HG02678 (cell line): ENCODE data around the gene GPC5.
"Not testable (repeated sequence)": the region's sequence is repeated elsewhere in the genome, so short reads cannot be mapped to it uniquely, and the experiment has no call there.

Source experiments
- ATAC-seq: cut with Tn5 transposase; IDR thresholded peaks from one replicate; pipeline ENCODE4 v1.9.1; 2021; ENCODE audit warnings: mild to moderate bottlenecking, moderate library complexity; ENCODE audit not compliant: unreplicated experiment

Gene GPC5

GRCh38 chr13:92224825-92225224 is 826.4 kb downstream of the GPC5 start:
- no peak for ATAC-seq

- no peak for ATAC-seq
Measured at GRCh38 chr13:92225861-92226260, 827.4 kb downstream of the GPC5 start.

DNA sequence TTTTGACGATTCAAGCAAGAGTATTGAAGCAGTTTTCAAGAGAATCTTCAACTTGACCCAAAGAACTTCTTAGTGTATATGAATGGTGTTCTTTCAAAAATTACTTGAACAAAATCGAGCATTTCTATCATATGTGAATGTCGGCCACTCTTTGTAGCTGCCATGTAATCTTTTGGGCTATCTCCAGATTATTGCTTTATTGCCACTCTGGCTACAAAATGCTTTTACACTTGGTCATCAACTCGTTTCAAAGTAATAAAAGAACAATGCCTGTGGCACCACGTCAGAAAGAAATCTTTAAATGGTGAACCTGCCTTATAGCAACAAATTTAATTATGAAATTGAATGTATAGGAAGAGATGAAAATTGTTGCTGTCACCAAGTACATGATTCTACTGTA is 834.5 kb downstream of the GPC5 start:
- ATAC-seq: no peak

DNA sequence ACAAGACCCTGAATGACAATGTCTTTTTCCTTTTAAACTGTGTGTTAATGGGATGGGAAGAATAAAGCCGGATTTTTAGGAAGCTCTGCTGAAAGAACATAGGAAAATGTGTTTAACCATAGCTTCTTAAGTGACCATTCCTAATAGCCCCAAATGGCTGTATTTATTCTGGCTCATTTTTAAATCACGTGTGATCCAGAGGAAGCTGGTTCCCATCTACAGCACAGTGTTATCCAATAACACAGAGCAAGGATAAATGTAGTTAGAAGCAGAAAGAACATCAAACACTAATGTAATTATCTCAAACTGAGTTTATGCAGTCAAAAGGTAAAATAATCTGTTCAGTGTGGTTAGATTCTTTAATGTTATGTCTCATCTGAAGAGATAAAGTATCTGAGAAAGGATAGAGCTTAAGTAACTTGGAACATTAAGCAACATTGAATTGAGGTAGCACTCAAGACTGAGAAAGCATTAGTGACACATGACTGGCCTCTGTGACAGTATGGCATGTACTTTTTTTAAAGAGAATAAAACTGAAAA is 853.3 kb downstream of the GPC5 start:
- ATAC-seq: no peak

GRCh38 chr13:92255526-92255925 is 857.1 kb downstream of the GPC5 start:
- ATAC-seq: no peak

DNA sequence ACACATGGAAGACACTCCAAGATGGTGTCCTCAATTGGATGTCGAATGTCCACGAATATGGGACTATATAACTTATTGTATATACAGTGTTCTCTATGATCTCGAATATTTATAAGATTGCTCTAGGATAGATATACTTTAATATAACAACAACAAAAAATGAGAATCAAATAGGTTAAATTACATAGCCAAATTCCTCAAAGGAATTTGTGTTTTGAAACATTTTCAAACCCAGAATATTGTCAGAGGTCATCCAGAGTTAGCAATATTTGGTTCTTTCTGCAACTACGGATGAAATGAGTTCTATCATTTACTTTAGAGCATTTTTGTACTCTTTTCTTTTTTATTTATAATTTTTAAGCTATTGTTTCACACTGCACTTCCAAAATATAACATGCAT is 857.8 kb downstream of the GPC5 start:
- no peak for ATAC-seq

GRCh38 chr13:92259046-92259445 is 860.6 kb downstream of the GPC5 start:
- ATAC-seq: no peak

- ATAC-seq: no peak
Measured at GRCh38 chr13:92259523-92259922, 861.1 kb downstream of the GPC5 start.

GRCh38 chr13:92260363-92260762 is 861.9 kb downstream of the GPC5 start:
- ATAC-seq: no peak

GRCh38 chr13:92262100-92262788 is 863.8 kb downstream of the GPC5 start:
- no peak for ATAC-seq

DNA sequence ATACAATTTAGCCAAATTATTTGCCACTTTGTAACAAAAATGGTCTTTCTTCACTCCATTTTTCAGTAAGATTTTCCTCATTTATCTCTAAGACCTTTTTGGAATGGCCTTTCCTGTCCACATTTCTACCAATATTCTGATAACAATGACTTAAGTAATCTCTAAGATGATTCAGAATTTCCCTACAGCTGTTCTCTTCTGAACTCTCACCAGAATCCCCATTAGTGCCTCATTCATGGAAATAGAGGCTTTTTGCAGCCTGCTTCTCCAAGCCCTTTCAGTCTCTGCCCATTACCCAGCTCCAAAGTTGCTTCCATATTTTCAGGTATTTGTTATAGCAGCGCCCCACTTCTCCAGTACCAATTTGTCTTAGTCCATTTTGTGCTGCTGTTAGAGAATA is 867.0 kb downstream of the GPC5 start:
- ATAC-seq: no peak

GRCh38 chr13:92270990-92271389 is 872.6 kb downstream of the GPC5 start:
- ATAC-seq: no peak

GRCh38 chr13:92272177-92272576 is 873.8 kb downstream of the GPC5 start:
- ATAC-seq: no peak

DNA sequence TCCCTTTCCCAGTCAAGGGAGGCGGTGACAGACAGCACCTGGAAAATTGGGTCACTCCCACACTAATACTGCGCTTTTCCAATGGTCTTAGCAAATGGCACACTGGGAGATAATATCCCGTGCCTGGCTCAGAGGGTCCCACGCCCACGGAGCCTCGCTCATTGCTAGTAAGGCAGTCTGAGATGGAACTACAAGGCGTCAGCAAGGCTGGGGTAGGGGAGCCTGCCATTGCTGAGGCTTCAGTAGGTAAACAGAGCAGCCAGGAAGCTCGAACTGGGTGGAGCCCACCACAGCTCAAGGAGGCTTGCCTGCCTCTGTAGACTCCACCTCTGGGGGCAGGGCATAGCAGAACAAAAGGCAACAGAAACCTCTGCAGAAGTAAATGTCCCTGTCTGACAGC is 882.6 kb downstream of the GPC5 start:
- ATAC-seq: not testable (repeated sequence)

DNA sequence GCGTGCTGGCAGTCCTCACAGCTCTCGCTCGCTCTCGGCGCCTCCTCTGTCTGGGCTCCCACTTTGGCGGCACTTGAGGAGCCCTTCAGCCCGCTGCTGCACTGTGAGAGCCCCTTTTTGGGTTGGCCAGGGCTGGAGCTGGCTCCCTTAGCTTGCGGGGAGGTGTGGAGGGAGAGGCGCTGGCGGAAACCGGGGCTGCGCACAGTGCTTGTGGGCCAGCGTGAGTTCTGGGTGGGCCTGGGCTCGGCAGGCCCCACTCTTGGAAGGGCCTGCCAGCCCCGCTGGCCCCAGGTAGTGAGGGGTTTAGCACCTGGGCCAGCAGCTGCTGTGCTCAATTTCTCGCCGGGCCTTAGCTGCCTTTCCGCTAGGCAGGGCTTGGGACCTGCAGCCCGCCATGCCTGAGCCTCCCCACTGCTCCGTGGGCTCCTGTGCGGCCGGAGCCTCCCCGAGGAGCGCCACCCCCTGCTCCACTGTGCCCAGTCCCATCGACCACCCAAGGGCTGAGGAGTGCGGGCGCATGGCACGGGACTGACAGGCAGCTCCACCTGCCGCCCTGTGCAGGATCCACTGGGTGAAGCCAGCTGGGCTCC is 892.4 kb downstream of the GPC5 start:
- ATAC-seq: not testable (repeated sequence)

- not testable (repeated sequence) for ATAC-seq
Measured at GRCh38 chr13:92294533-92294932, 896.1 kb downstream of the GPC5 start.

DNA sequence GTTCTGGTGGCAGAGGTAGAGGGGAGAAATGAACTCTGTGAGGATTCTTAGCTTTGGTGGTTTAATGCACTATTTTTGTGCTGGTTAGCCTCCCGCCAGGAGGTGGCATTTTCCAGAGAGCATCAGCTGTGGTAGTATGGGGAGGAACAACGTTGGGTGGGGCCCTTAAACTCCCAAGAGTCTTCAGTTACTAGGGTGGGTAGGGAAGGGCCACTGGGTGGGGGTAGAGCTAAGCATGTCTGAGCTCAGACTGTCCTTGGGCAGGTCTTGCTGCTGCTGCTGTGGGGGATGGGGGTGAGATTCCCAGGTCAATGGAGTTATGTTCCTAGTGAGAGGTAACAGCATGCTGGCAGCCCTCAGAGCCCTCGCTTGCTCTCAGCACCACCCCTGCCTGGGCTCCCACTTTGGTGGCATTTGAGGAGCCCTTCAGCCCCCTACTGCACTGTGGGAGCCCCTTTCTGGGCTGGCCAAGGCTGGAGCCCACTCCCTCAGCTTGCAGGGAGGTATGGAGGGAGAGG is 897.8 kb downstream of the GPC5 start:
- ATAC-seq: not testable (repeated sequence)

DNA sequence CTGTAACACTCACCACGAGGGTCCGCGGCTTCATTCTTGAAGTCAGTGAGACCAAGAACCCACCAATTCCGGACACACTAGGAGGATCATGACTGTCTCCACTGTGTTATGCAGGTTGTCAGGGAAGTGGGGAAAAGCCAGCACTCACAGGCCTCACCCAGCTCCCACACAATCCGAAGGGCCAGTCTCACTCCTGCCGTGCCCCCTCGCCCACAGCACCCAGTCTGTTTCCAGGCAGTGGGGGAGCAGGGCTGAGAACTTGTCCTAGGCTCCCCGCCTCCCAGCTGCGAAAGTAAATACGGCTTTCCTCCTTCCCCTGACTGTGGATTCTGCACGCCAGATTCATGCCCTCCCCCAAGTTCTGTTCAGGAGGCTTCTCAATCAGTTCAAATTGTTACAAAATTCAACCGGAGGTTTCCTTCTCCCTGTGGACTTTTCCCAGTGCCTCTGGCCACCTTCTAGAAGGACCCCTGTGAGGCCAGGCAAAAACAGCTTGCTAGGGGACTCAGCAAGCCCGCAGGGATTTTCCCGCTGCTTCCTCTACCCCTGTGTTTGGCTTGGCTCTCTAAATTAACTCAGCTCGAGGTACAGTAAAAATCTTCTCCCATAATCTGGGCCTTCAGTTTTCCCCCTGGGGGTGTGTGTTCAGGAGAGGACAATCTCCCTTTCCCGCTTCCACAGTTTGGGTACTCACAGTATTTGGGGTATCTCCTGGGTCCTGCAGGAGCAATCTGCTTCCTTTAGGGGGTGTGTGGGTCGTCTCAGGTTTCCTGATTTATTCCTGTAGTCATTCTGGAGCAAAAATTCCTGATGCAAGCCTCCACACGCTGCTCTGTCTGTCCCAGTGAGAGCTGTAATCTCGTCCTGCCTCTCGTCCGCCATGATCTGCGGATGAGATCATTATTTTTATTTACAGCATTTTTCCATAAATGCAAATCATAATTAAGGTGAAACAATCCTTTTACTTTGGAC is 899.8 kb downstream of the GPC5 start:
- no peak for ATAC-seq

DNA sequence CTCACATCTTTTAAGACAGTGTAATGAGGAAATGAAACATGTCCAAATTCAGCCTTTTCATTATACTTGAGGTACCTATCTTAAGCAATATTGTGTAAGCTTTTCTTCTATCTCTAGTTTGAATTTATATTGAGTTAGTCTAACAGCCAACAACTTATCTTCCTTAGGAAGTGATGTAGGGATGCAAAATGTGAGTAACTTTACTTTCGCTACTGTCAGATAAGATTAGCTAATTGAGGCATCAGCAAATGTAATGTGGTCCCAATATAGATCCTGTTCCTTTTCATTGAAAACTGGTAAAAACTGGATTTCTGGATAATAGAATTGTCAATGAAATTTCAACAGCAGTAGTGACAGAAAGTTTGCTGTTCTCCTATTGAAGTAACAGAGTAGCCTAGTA is 902.2 kb downstream of the GPC5 start:
- no peak for ATAC-seq

GRCh38 chr13:92303428-92303827 is 905.0 kb downstream of the GPC5 start:
- ATAC-seq: no peak

DNA sequence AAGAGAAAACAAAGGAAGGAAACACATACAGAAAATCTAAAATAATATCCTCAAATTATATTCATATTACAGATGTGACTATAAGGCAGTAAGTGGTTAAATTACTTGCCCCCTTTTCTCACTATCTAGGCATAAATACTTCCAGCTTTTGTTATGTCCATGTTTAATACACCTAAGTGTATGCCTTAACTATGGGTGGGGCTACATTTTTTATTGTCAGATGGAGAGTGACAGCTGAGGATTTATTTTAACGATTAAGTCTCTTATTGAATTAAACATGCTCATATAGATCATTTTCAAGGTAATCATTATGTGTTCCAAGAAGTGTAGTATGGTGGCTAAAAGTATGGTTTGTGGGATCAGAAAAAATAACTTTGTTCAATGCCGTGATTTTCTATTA is 909.3 kb downstream of the GPC5 start:
- ATAC-seq: no peak
